ENCODE measurements around the gene UBL5. TPM values are rescaled to one million over a fixed set of nuclear protein-coding genes. Genes with fewer than 3 reads are reported as not detected.

Gene UBL5
- total RNA-seq, 6 experiments from 2014 or later = 152 to 303 (median 168) TPM

- peak; percentile 98 to 99 (median 99) for ATAC-seq
- peak within 1 kb of the TSS in 2 of 3 donors; percentile 16 to 41 for H3K27ac ChIP-seq
- no peaks in the 10 kb centered on the region for H3K27me3 ChIP-seq
- peaks cover 0 to 21% (median 5%) of the 10 kb centered on the region in 4 donors for H3K4me1 ChIP-seq
- DNase-seq = peak; percentile 99
- WGBS (ENCODE audit: insufficient coverage, low coverage, low lambda C conversion rate, missing lambda C conversion rate) = 0% methylated on average over 2 of the region's 73 CpGs
- intact Hi-C loops (cut with DNase I) = no loop called here
- TF ChIP-seq CTCF (IDR thresholded peaks at IDR 0.05) = peak; percentile 44 to 82 (median 78)
- TF ChIP-seq POLR2A (IDR thresholded peaks at IDR 0.05) = peak; percentile 23
- H3K9me3 ChIP-seq = no peaks in the 10 kb centered on the region
- peaks cover 0 to 14% (median 0%) of the 10 kb centered on the region in 4 donors for H3K36me3 ChIP-seq
- H3K4me3 ChIP-seq = peak within 1 kb of the TSS; percentile 77 to 97 (median 88)
These were observed 7.2 kb downstream of the UBL5 start, which contains the start of gene PIN1 for GRCh38 chr19:9834726-9835506. TSS of gene PIN1 (plus strand) at chr19:9835318. CDS start at chr19:9835345, 27 bp downstream.

GRCh38 chr19:9835507-9835949 is 7.8 kb downstream of the UBL5 start:
- Histone ChIP-seq H3K4me1 (peaks cover 0 to 21% (median 5%) of the 10 kb centered on the region in 4 donors), H3K4me3 (peak overlapping the region; percentile 77 to 97 (median 88)), H3K36me3 (peaks cover 0 to 11% (median 3%) of the 10 kb centered on the region in 4 donors), H3K9me3 (no peaks in the 10 kb centered on the region), H3K27me3 (no peaks in the 10 kb centered on the region), H3K27ac (peak overlapping the region in 2 of 3 donors; percentile 16 to 41)
- ATAC-seq = peak in 1 of 4 donors; percentile 5
- peak in 1 of 3 donors; percentile 41 for DNase-seq
- no peak for TF ChIP-seq POLR2A (IDR thresholded peaks at IDR 0.05)
- intact Hi-C loops (cut with DNase I) = no loop called here
- WGBS (ENCODE audit: insufficient coverage, low coverage, low lambda C conversion rate, missing lambda C conversion rate) = no CpG with 5 or more reads among the region's 28 CpGs

GRCh38 chr19:9836021-9836420 is 8.3 kb downstream of the UBL5 start:
- no peak overlapping the region for H3K27ac ChIP-seq
- ATAC-seq (no peak), DNase-seq (no peak)
- 0% methylated on average over 4 of the region's 5 CpGs for WGBS (ENCODE audit: insufficient coverage, low coverage, low lambda C conversion rate, missing lambda C conversion rate)
- peaks cover 0 to 15% (median 5%) of the 10 kb centered on the region in 4 donors for H3K36me3 ChIP-seq
- H3K4me3 ChIP-seq = peak overlapping the region; percentile 77 to 97 (median 88)
- intact Hi-C loops (cut with DNase I) = no loop called here
- H3K27me3 ChIP-seq = no peaks in the 10 kb centered on the region
- TF ChIP-seq POLR2A (IDR thresholded peaks at IDR 0.05) (no peak), CTCF (IDR thresholded peaks at IDR 0.05) (no peak)
- peaks cover 0 to 21% (median 5%) of the 10 kb centered on the region in 4 donors for H3K4me1 ChIP-seq
- no peaks in the 10 kb centered on the region for H3K9me3 ChIP-seq

GRCh38 chr19:9838324-9838723 is 10.6 kb downstream of the UBL5 start:
- Histone ChIP-seq H3K9me3 (no peaks in the 10 kb centered on the region), H3K27me3 (no peaks in the 10 kb centered on the region), H3K4me1 (peaks cover 0 to 21% (median 5%) of the 10 kb centered on the region in 4 donors), H3K36me3 (peaks cover 0 to 31% (median 8%) of the 10 kb centered on the region in 4 donors), H3K27ac (no peak overlapping the region), H3K4me3 (no peak overlapping the region)
- DNase-seq = no peak
- no peak for ATAC-seq
- 80% methylated on average over 1 of the region's 15 CpGs for WGBS (ENCODE audit: insufficient coverage, low coverage, low lambda C conversion rate, missing lambda C conversion rate)
- intact Hi-C loops (cut with DNase I) = no loop called here
- TF ChIP-seq POLR2A (IDR thresholded peaks at IDR 0.05) (no peak), CTCF (IDR thresholded peaks at IDR 0.05) (no peak)

GRCh38 chr19:9839415-9839814 is 11.7 kb downstream of the UBL5 start:
- intact Hi-C loops (cut with DNase I) = no loop called here
- no peaks in the 10 kb centered on the region for H3K9me3 ChIP-seq
- DNase-seq = no peak
- no peak overlapping the region for H3K27ac ChIP-seq
- TF ChIP-seq POLR2A (IDR thresholded peaks at IDR 0.05) (no peak), CTCF (IDR thresholded peaks at IDR 0.05) (no peak)
- ATAC-seq = no peak
- H3K36me3 ChIP-seq = peaks cover 0 to 35% (median 9%) of the 10 kb centered on the region in 4 donors
- no CpG with 5 or more reads among the region's 1 CpG for WGBS (ENCODE audit: insufficient coverage, low coverage, low lambda C conversion rate, missing lambda C conversion rate)
- H3K27me3 ChIP-seq = no peaks in the 10 kb centered on the region
- H3K4me1 ChIP-seq = peaks cover 0 to 21% (median 5%) of the 10 kb centered on the region in 4 donors
- H3K4me3 ChIP-seq = no peak overlapping the region

Measured in right lobe of liver (tissue), 6 donors.